ENCODE results near the gene SMIM13. TPM values are rescaled to one million over a fixed set of nuclear protein-coding genes. Genes with fewer than 3 reads are reported as not detected.

The SMIM13 gene
- total RNA-seq, 4 donors from 2014 or later, result 5.3 to 7.8 (median 7.1) TPM

GRCh38 chr6:11101417-11101816 lies 7.8 kb downstream of the SMIM13 start:
- intact Hi-C loops (cut with DNase I), result no loop called here
- no peak overlapping the region for H3K27ac ChIP-seq
- H3K4me3 ChIP-seq (replicated peaks in 1 of 3), result no peak overlapping the region
- TF ChIP-seq CTCF (IDR thresholded peaks at IDR 0.05) (no peak), POLR2A (IDR thresholded peaks at IDR 0.05) (no peak)
- no peaks in the 10 kb centered on the region for H3K9me3 ChIP-seq
- H3K27me3 ChIP-seq, result no peaks in the 10 kb centered on the region
- 98 to 100% methylated on average over 5 of the region's 5 CpGs for WGBS, 2 donors
- H3K36me3 ChIP-seq, result no peaks in the 10 kb centered on the region
- H3K4me1 ChIP-seq, result no peaks in the 10 kb centered on the region
- DNase-seq, result no peak

- Histone ChIP-seq H3K9me3 (no peaks in the 10 kb centered on the region), H3K36me3 (no peaks in the 10 kb centered on the region), H3K27ac (no peak overlapping the region), H3K27me3 (no peaks in the 10 kb centered on the region), H3K4me1 (no peaks in the 10 kb centered on the region), H3K4me3 (replicated peaks in 1 of 3) (no peak overlapping the region)
- no peak for TF ChIP-seq CTCF (IDR thresholded peaks at IDR 0.05)
- no peak for TF ChIP-seq POLR2A (IDR thresholded peaks at IDR 0.05)
- DNase-seq, result no peak
- WGBS, 2 donors, result 81 to 82% methylated on average over 5 of the region's 5 CpGs
- intact Hi-C loops (cut with DNase I), result no loop called here
Observed at GRCh38 chr6:11103065-11103464, 9.4 kb downstream of the SMIM13 start.

GRCh38 chr6:11108726-11109125 lies 15.1 kb downstream of the SMIM13 start:
- intact Hi-C loops (cut with DNase I), result no loop called here

GRCh38 chr6:11110921-11111768 lies 17.5 kb downstream of the SMIM13 start, which contains the start of gene ERVFRD-1:
Gene ERVFRD-1, minus strand, starts transcription at chr6:11111725. Its CDS starts 6,415 bp downstream, at chr6:11105310.
- H3K4me3 ChIP-seq (replicated peaks in 1 of 3), result no peak within 1 kb of the TSS
- intact Hi-C loops (cut with DNase I), result no loop called here
- no peak for DNase-seq
- no peaks in the 10 kb centered on the region for H3K27me3 ChIP-seq
- TF ChIP-seq POLR2A (IDR thresholded peaks at IDR 0.05), result no peak
- TF ChIP-seq CTCF (IDR thresholded peaks at IDR 0.05), result no peak
- H3K9me3 ChIP-seq, result no peaks in the 10 kb centered on the region
- no peaks in the 10 kb centered on the region for H3K4me1 ChIP-seq
- H3K27ac ChIP-seq, result no peak within 1 kb of the TSS
- WGBS, 2 donors, result 91 to 92% methylated on average over 16 of the region's 16 CpGs
- no peaks in the 10 kb centered on the region for H3K36me3 ChIP-seq

More at GRCh38 chr6:11108726-11109125, 15.1 kb downstream of the SMIM13 start:
- DNase-seq, result no peak
- no peaks in the 10 kb centered on the region for H3K4me1 ChIP-seq
- no peaks in the 10 kb centered on the region for H3K27me3 ChIP-seq
- H3K9me3 ChIP-seq, result no peaks in the 10 kb centered on the region
- no peaks in the 10 kb centered on the region for H3K36me3 ChIP-seq
- TF ChIP-seq CTCF (IDR thresholded peaks at IDR 0.05) (no peak), POLR2A (IDR thresholded peaks at IDR 0.05) (no peak)
- H3K27ac ChIP-seq, result no peak overlapping the region
- no peak overlapping the region for H3K4me3 ChIP-seq (replicated peaks in 1 of 3)

GRCh38 chr6:11111769-11112437 lies 18.3 kb downstream of the SMIM13 start:
- 69 to 73% methylated on average over 9 of the region's 9 CpGs for WGBS, 2 donors
- no peak for DNase-seq
- intact Hi-C loops (cut with DNase I), result no loop called here
- H3K36me3 ChIP-seq, result no peaks in the 10 kb centered on the region
- no peak overlapping the region for H3K27ac ChIP-seq
- TF ChIP-seq CTCF (IDR thresholded peaks at IDR 0.05), result no peak
- no peak for TF ChIP-seq POLR2A (IDR thresholded peaks at IDR 0.05)
- H3K4me1 ChIP-seq, result no peaks in the 10 kb centered on the region
- no peaks in the 10 kb centered on the region for H3K27me3 ChIP-seq
- no peak overlapping the region for H3K4me3 ChIP-seq (replicated peaks in 1 of 3)
- H3K9me3 ChIP-seq, result no peaks in the 10 kb centered on the region
